ENCODE data around the gene AGBL5. TPM values are rescaled to one million over a fixed set of nuclear protein-coding genes. Genes with fewer than 3 reads are reported as not detected.

AGBL5 gene
- total and polyA plus RNA-seq, 4 donors, result 8.6 to 22.3 (median 14.4) TPM

GRCh38 chr2:27094353-27094984 is 43.0 kb downstream of the AGBL5 start:
- WGBS, 2 donors, result 94 to 96% methylated on average over 24 of the region's 24 CpGs
- Histone ChIP-seq H3K9me3 (ENCODE audit: control insufficient read depth in 4 of 4, insufficient read depth in 3 of 4, low read length in 3 of 4) (no peaks in the 10 kb centered on the region), H3K4me3 (no peak overlapping the region), H3K27me3 (ENCODE audit: control insufficient read depth in 3 of 3, insufficient read depth in 3 of 3, low read length in 2 of 3) (no peaks in the 10 kb centered on the region), H3K4me1 (ENCODE audit: control insufficient read depth in 5 of 5, insufficient read depth in 5 of 5, low read length in 5 of 5) (peaks cover 0 to 10% (median 7%) of the 10 kb centered on the region in 5 donors), H3K27ac (ENCODE audit: low read depth in 1 of 2, low read length in 1 of 2) (no peak overlapping the region), H3K36me3 (ENCODE audit: control insufficient read depth in 4 of 4, insufficient read depth in 4 of 4, low read length in 4 of 4) (peaks cover 0 to 4% (median 0%) of the 10 kb centered on the region in 4 donors), H3K9ac (ENCODE audit: insufficient read depth in 1 of 2, low read length in 2 of 2) (no peak overlapping the region)
- TF ChIP-seq CTCF (IDR thresholded peaks at IDR 0.05; ENCODE audit: control extremely low read depth, extremely low read depth), result no peak
- no peak for DNase-seq
- no peak for ATAC-seq (ENCODE audit: insufficient read depth, low FRiP score)

GRCh38 chr2:27095427-27095744 is 43.9 kb downstream of the AGBL5 start:
- WGBS, 2 donors, result 85 to 88% methylated on average over 2 of the region's 2 CpGs
- Histone ChIP-seq H3K27ac (ENCODE audit: low read depth in 1 of 2, low read length in 1 of 2) (no peak overlapping the region), H3K9ac (ENCODE audit: insufficient read depth in 1 of 2, low read length in 2 of 2) (no peak overlapping the region)

GRCh38 chr2:27095745-27096651 is 44.5 kb downstream of the AGBL5 start:
- peak overlapping the region in 1 of 2 donors; percentile 17 for H3K27ac ChIP-seq (ENCODE audit: low read depth in 1 of 2, low read length in 1 of 2)
- TF ChIP-seq CTCF (IDR thresholded peaks at IDR 0.05; ENCODE audit: control extremely low read depth, extremely low read depth), result no peak
- peak overlapping the region; percentile 1 for H3K4me3 ChIP-seq
- 25 to 26% methylated on average over 18 of the region's 18 CpGs for WGBS, 2 donors
- no peak overlapping the region for H3K9ac ChIP-seq (ENCODE audit: insufficient read depth in 1 of 2, low read length in 2 of 2)
- H3K36me3 ChIP-seq (ENCODE audit: control insufficient read depth in 4 of 4, insufficient read depth in 4 of 4, low read length in 4 of 4), result peaks cover 0 to 4% (median 0%) of the 10 kb centered on the region in 4 donors
- peak; percentile 73 for ATAC-seq (ENCODE audit: insufficient read depth, low FRiP score)
- H3K27me3 ChIP-seq (ENCODE audit: control insufficient read depth in 3 of 3, insufficient read depth in 3 of 3, low read length in 2 of 3), result no peaks in the 10 kb centered on the region
- H3K4me1 ChIP-seq (ENCODE audit: control insufficient read depth in 5 of 5, insufficient read depth in 5 of 5, low read length in 5 of 5), result peaks cover 0 to 10% (median 7%) of the 10 kb centered on the region in 5 donors
- DNase-seq, result peak; percentile 67 to 78 (median 74)
- no peaks in the 10 kb centered on the region for H3K9me3 ChIP-seq (ENCODE audit: control insufficient read depth in 4 of 4, insufficient read depth in 3 of 4, low read length in 3 of 4)

More at GRCh38 chr2:27095427-27095744, 43.9 kb downstream of the AGBL5 start:
- peaks cover 0 to 4% (median 0%) of the 10 kb centered on the region in 4 donors for H3K36me3 ChIP-seq (ENCODE audit: control insufficient read depth in 4 of 4, insufficient read depth in 4 of 4, low read length in 4 of 4)
- no peaks in the 10 kb centered on the region for H3K27me3 ChIP-seq (ENCODE audit: control insufficient read depth in 3 of 3, insufficient read depth in 3 of 3, low read length in 2 of 3)
- DNase-seq (no peak), ATAC-seq (ENCODE audit: insufficient read depth, low FRiP score) (no peak)
- H3K4me3 ChIP-seq, result no peak overlapping the region
- H3K4me1 ChIP-seq (ENCODE audit: control insufficient read depth in 5 of 5, insufficient read depth in 5 of 5, low read length in 5 of 5), result peaks cover 0 to 10% (median 7%) of the 10 kb centered on the region in 5 donors
- TF ChIP-seq CTCF (IDR thresholded peaks at IDR 0.05; ENCODE audit: control extremely low read depth, extremely low read depth), result no peak
- no peaks in the 10 kb centered on the region for H3K9me3 ChIP-seq (ENCODE audit: control insufficient read depth in 4 of 4, insufficient read depth in 3 of 4, low read length in 3 of 4)
